Stimulated activated naive CD8-positive, alpha-beta T cell treated with anti-CD3 and anti-CD28 coated beads, Interleukin-15, Interleukin-2, amounts not matched to agents 100 ng/mL and 50 ng/mL, for 24 hours (primary cell): ENCODE measurements around the gene DTHD1.

Experiments
- H3K27ac Mint-ChIP-seq: one replicate; pipeline ENCODE4 v1.8.0; 2021; ENCODE audit warnings: mild to moderate bottlenecking, mixed read lengths
- H3K27me3 Mint-ChIP-seq: one replicate; pipeline ENCODE4 v1.8.0; 2021; ENCODE audit warnings: mixed read lengths
- H3K36me3 Mint-ChIP-seq: one replicate; pipeline ENCODE4 v1.8.0; 2021; ENCODE audit warnings: low read depth, mixed read lengths
- H3K4me1 Mint-ChIP-seq: one replicate; pipeline ENCODE4 v1.8.0; 2021; ENCODE audit warnings: low read depth, mixed read lengths
- H3K4me3 Mint-ChIP-seq: one replicate; pipeline ENCODE4 v1.8.0; 2021; ENCODE audit warnings: mild to moderate bottlenecking, mixed read lengths
- H3K9me3 Mint-ChIP-seq: one replicate; pipeline ENCODE4 v1.8.0; 2021; ENCODE audit warnings: mixed read lengths

Gene DTHD1

DNA sequence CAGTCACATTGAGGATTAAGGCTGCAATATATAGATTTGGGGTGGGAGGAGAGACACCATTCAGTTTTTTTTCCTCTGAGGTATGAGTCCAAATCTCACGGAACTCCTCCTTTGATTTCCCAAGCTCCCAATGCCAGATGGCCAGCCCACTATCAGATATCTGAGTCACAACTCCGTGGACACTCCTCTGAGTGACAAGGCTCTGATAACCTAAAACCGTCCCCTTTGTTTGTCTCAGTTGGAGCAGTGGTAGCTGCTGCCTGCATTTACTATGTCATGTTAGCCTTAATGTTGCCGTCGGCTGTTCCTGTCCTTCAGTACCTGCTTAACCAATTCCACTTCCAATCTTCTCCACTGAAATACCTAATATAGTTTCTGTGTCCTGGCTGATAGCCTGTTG, 107.3 kb downstream of the DTHD1 start:
- Mint-ChIP-seq H3K4me1 (peaks cover 36% of the 10 kb centered on the region), H3K9me3 (no peaks in the 10 kb centered on the region), H3K27ac (no peak overlapping the region), H3K36me3 (no peaks in the 10 kb centered on the region), H3K4me3 (no peak overlapping the region), H3K27me3 (no peaks in the 10 kb centered on the region)

DNA sequence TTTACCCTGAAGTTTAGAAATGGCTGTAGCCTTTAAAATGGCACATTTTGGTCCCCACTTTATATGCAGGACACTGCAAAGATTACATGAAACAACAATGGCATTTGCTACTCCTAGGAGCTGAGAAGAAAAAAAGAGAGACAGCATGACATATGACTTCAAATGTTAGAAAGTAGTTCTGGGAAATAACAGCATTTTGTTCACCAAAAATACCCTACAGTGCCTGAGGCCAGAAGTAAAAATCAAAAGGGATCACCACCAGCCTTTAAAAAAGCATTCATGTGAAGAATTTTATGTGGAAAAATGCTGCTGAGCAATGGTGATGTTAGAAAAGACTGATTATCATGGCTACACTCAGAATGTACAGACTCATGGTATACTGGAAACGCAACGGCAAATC, 110.0 kb downstream of the DTHD1 start:
- Mint-ChIP-seq H3K4me1 (peaks cover 35% of the 10 kb centered on the region), H3K9me3 (no peaks in the 10 kb centered on the region), H3K36me3 (no peaks in the 10 kb centered on the region), H3K27me3 (no peaks in the 10 kb centered on the region), H3K4me3 (no peak overlapping the region), H3K27ac (no peak overlapping the region)

DNA sequence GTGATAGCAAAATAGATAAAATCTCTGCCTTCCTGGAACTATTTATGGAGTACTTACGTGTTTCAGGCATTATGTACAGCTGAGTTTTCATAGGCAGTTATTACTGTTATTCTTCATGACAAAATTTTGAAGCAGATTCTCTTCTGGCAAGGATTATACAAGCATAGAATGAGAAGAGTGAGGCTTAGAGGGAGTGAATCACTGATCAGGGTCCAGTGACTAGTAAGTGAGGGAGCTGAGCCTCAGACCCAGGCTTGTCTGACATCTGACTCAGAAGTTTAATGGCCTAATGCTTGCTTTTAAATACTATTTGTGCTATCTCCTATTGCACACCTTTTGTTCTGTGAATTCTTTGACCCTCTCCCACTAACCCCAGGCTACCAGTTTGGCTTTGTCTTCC, 110.6 kb downstream of the DTHD1 start:
- Mint-ChIP-seq H3K9me3 (no peaks in the 10 kb centered on the region), H3K27ac (no peak overlapping the region), H3K27me3 (no peaks in the 10 kb centered on the region), H3K4me1 (peaks cover 30% of the 10 kb centered on the region), H3K4me3 (no peak overlapping the region), H3K36me3 (no peaks in the 10 kb centered on the region)

DNA sequence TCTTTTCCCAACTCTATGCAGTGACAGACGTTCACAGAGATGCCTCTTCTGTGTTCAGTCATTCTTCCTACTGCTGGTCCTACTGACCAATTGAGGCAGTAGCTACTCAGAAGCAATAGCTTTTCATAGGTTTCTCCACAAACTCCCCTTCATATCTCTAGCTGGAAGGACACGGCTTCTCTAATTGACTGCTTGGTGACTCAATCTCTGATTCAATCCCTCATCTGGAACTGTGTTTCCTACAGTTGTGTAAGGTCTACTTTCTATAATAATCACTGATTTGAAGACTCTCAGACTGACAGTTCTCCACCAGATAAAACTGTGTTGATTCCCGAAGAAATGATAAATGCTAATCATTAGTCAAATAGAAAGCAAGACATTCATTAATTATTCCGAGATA, 111.5 kb downstream of the DTHD1 start:
- Mint-ChIP-seq H3K9me3 (no peaks in the 10 kb centered on the region), H3K27me3 (no peaks in the 10 kb centered on the region), H3K27ac (no peak overlapping the region), H3K4me3 (no peak overlapping the region), H3K36me3 (no peaks in the 10 kb centered on the region), H3K4me1 (peaks cover 25% of the 10 kb centered on the region)
